ENCODE data around the gene LDLRAP1. TPM values are rescaled to one million over a fixed set of nuclear protein-coding genes. Genes with fewer than 3 reads are reported as not detected.

The LDLRAP1 gene
- total and polyA plus RNA-seq, 9 donors, result 9.1 to 17.4 (median 13.1) TPM

DNA sequence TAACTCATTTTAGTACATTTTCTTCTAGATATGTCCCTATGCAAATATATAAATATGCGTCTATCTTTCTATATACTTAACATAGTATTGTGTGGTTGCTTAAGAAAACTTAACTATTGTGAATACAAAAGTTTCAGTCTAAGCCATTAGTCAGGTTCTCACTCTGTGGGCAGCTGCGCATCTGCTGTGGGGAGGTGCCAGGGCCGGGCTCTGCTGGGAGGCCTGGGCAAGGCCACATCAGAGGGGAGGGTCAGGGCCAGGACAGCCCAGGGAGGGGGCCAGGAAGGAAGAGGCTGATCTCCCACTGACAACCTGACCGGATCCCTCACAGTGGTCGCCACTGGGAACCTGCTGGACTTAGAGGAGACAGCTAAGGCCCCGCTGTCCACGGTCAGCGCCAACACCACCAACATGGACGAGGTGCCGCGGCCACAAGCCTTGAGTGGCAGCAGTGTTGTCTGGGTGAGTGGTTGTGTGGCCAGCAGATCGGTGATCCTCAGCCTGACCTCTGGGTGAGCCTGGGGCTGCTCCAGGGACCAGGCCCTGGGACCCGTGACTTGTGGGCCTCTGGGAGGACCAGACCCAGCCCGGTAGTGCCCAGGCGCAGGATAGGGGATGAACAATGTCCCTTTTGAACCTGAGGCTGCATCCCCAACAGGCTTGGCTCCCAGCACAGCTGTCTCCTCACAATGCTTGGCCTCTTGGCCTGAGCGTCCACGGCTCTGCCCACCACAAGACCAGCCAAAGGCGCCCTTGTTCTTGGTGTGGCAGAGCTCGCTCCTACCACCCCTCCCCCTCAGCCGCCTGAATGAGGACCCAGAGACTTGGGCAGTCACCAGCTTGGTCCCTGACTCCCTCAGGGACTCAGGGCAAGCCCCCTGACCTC lies 20.2 kb downstream of the LDLRAP1 start:
- H3K4me3 ChIP-seq, result no peak overlapping the region
- intact Hi-C loops (cut with DNase I), result no loop called here
- WGBS, 3 donors, result 93 to 95% (median 93%) methylated on average over 16 to 20 of the region's 20 CpGs
- DNase-seq, result no peak
- H3K27me3 ChIP-seq, result no peaks in the 10 kb centered on the region
- TF ChIP-seq POLR2A (IDR thresholded peaks at IDR 0.05), result no peak
- TF ChIP-seq EP300 (IDR thresholded peaks at IDR 0.05), result no peak
- TF ChIP-seq, protein P1, sequence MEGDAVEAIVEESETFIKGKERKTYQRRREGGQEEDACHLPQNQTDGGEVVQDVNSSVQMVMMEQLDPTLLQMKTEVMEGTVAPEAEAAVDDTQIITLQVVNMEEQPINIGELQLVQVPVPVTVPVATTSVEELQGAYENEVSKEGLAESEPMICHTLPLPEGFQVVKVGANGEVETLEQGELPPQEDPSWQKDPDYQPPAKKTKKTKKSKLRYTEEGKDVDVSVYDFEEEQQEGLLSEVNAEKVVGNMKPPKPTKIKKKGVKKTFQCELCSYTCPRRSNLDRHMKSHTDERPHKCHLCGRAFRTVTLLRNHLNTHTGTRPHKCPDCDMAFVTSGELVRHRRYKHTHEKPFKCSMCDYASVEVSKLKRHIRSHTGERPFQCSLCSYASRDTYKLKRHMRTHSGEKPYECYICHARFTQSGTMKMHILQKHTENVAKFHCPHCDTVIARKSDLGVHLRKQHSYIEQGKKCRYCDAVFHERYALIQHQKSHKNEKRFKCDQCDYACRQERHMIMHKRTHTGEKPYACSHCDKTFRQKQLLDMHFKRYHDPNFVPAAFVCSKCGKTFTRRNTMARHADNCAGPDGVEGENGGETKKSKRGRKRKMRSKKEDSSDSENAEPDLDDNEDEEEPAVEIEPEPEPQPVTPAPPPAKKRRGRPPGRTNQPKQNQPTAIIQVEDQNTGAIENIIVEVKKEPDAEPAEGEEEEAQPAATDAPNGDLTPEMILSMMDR (IDR thresholded peaks at IDR 0.05), result no peak
- no peaks in the 10 kb centered on the region for H3K9me3 ChIP-seq
- no peaks in the 10 kb centered on the region for H3K36me3 ChIP-seq
- H3K27ac ChIP-seq, result no peak overlapping the region
- peaks cover 10% of the 10 kb centered on the region for H3K4me1 ChIP-seq (ENCODE audit: insufficient read depth)

DNA sequence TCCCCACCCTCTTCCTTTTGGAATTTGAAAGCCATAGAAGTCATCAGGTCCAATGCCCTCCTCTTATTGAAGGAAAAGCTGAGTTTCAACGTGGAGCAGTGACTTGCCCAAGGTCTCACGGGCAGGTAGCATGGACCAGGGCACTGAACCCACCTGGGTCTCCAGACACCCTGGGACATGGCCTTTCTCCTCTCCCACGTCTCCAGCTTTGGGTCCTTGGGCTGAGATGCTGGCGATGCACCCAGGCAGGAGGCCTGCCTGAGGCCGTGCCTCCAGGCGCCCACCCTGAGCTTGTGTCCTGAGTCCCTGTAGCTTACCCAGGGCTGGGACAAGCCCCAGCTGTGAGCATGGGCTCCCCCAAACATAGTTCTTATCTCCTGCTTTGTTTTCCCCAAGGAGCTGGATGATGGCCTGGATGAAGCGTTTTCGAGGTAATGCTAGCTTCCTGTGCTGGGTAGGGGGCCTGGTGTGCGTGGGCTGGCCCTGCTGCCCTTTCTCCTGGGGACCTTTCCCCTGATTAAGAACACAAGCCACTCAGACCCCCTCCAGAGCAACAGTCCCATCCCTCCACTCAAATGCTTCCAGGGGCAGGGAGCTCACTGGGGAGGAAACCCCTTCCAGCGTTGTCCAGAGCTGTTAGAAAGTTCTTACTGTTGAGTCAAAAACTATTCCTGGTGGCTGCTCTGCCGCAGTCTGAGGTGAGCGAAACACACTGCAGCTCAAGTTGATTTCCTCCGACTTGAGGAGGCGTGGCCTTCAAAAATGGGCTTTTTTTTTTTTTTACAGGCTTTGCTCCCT lies 21.6 kb downstream of the LDLRAP1 start:
- H3K9me3 ChIP-seq, result no peaks in the 10 kb centered on the region
- no peaks in the 10 kb centered on the region for H3K27me3 ChIP-seq
- H3K4me3 ChIP-seq, result no peak overlapping the region
- no peak overlapping the region for H3K27ac ChIP-seq
- TF ChIP-seq POLR2A (IDR thresholded peaks at IDR 0.05) (no peak), EP300 (IDR thresholded peaks at IDR 0.05) (no peak)
- TF ChIP-seq, protein P1 (IDR thresholded peaks at IDR 0.05), result no peak
- intact Hi-C loops (cut with DNase I), result no loop called here
- no peak for DNase-seq
- H3K4me1 ChIP-seq (ENCODE audit: insufficient read depth), result peaks cover 11% of the 10 kb centered on the region
- WGBS, 3 donors, result 49 to 68% (median 64%) methylated on average over 13 to 14 of the region's 14 CpGs
- H3K36me3 ChIP-seq, result no peaks in the 10 kb centered on the region

DNA sequence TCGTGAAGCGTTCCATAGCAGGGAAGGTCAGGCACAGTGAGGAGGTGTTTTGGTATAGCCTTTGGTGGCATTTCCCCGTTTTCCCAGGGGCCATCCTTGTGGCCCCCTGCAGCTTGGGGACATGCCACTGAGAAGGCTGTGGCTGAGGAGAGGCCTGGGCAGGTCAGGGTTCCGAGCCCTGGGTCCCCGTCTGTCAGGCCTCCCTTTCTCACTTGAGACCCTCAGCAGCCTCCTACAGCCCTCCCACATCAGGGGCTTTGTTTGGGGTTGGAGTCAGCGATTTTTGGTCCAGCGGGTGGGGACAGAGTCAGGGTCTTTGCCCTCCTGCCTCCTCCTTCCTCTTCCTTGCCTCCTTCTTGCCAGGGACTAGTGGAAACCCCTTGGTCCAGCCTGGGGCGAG lies 22.2 kb downstream of the LDLRAP1 start:
- intact Hi-C loops (cut with DNase I), result no loop called here

DNA sequence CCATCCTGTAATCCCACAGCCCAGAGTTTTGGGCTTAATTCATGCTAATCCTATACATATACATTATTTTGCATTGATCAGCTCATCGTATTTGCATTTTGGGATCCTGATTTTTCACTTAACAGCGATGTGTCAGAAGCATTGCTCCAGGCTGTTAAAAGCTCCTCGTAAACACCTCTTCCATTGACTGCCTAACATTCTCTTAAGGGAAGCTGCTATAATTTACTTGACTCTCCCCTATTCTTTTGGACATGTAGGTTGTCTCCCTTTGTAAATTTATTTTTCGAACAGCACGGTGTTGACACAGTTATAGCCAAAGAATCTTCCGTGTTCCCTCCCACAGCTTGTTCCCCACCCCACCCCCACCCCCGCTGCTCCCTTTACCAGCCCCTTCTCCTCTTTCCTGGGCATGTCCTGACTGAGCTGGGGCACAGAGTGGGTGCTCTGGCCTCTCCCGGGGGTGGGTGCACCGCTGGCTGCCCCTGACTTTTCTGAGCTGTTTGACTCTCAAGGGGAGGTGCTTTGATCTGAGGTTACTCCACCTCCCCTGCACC lies 22.8 kb downstream of the LDLRAP1 start:
- H3K27me3 ChIP-seq, result no peaks in the 10 kb centered on the region
- H3K9me3 ChIP-seq, result no peaks in the 10 kb centered on the region
- DNase-seq, result no peak
- TF ChIP-seq POLR2A (IDR thresholded peaks at IDR 0.05) (no peak), EP300 (IDR thresholded peaks at IDR 0.05) (no peak)
- TF ChIP-seq, protein P1 (IDR thresholded peaks at IDR 0.05), result no peak
- 40 to 43% (median 42%) methylated on average over 9 of the region's 9 CpGs for WGBS, 3 donors
- intact Hi-C loops (cut with DNase I), result no loop called here
- no peaks in the 10 kb centered on the region for H3K36me3 ChIP-seq
- H3K27ac ChIP-seq, result peak overlapping the region in 1 of 2 donors; percentile 34
- H3K4me1 ChIP-seq (ENCODE audit: insufficient read depth), result peaks cover 11% of the 10 kb centered on the region
- H3K4me3 ChIP-seq, result no peak overlapping the region

More for the DNA sequence above, 22.2 kb downstream of the LDLRAP1 start:
- peaks cover 11% of the 10 kb centered on the region for H3K4me1 ChIP-seq (ENCODE audit: insufficient read depth)
- H3K4me3 ChIP-seq, result no peak overlapping the region
- no peaks in the 10 kb centered on the region for H3K9me3 ChIP-seq
- H3K36me3 ChIP-seq, result no peaks in the 10 kb centered on the region
- DNase-seq, result no peak
- WGBS, 3 donors, result 71 to 87% (median 81%) methylated on average over 8 of the region's 8 CpGs
- H3K27me3 ChIP-seq, result no peaks in the 10 kb centered on the region
- no peak overlapping the region for H3K27ac ChIP-seq
- TF ChIP-seq, protein P1 (IDR thresholded peaks at IDR 0.05), result no peak
- TF ChIP-seq EP300 (IDR thresholded peaks at IDR 0.05), result no peak
- TF ChIP-seq POLR2A (IDR thresholded peaks at IDR 0.05), result no peak
